Measurements from ENCODE around the gene NPLOC4.
A peak's percentile ranks its signal among the peaks of the same experiment; 100 is the strongest.

NPLOC4 gene

GRCh38 chr17:81552244-81553017, 84.5 kb downstream of the NPLOC4 start, which contains the start of gene FAAP100 (continued):
- TF ChIP-seq ZNF544 (tag by site-specific recombination; IDR thresholded peaks at IDR 0.05) (no peak), ZNF777 (tag by site-specific recombination; IDR thresholded peaks at IDR 0.05; ENCODE audit: borderline replicate concordance) (no peak), ZSCAN30 (tag by site-specific recombination; IDR thresholded peaks at IDR 0.05) (peak; percentile 61; the same call in 1 of the 2 replicates), OVOL3 (tag by site-specific recombination; IDR thresholded peaks at IDR 0.05) (no peak), ZBTB49 (tag by site-specific recombination; IDR thresholded peaks at IDR 0.05; ENCODE audit: low read depth) (no peak), ZNF362 (tag by site-specific recombination; IDR thresholded peaks at IDR 0.05) (no peak), ZSCAN5A (tag by site-specific recombination; IDR thresholded peaks at IDR 0.05) (0 out of 2 replicates have a peak, but pooled peaks have one; percentile 15), ZFP41 (tag by site-specific recombination; IDR thresholded peaks at IDR 0.05; ENCODE audit: borderline replicate concordance) (no peak), ZNF830 (tag by site-specific recombination; IDR thresholded peaks at IDR 0.05; ENCODE audit: low read depth) (no peak), ZNF645 (tag by site-specific recombination; IDR thresholded peaks at IDR 0.05) (no peak), ZNF175 (tag by site-specific recombination; IDR thresholded peaks at IDR 0.05) (no peak), ZNF571 (tag by site-specific recombination; IDR thresholded peaks at IDR 0.05) (no peak), ZFHX2 (tag by site-specific recombination; conservative IDR thresholded peaks at IDR 0.05) (peak; percentile 87), ZNF747 (tag by site-specific recombination; IDR thresholded peaks at IDR 0.05) (no peak), ZNF138 (tag by site-specific recombination; IDR thresholded peaks at IDR 0.05; ENCODE audit: borderline replicate concordance) (no peak), ZNF596 (tag by site-specific recombination; IDR thresholded peaks at IDR 0.05) (no peak), ZBTB44 (tag by site-specific recombination; IDR thresholded peaks at IDR 0.05) (no peak), ZNF146 (tag by site-specific recombination; IDR thresholded peaks at IDR 0.05) (no peak), GLI4 (tag by site-specific recombination; IDR thresholded peaks at IDR 0.05) (no peak), PBX3 (CRISPR knock-in tag; IDR thresholded peaks at IDR 0.05) (0 out of 2 replicates have a peak, but pooled peaks have one; percentile 25), ZNF114 (tag by site-specific recombination; IDR thresholded peaks at IDR 0.05) (no peak), MZF1 (tag by site-specific recombination; IDR thresholded peaks at IDR 0.05; ENCODE audit: borderline replicate concordance) (no peak), ZNF366 (tag by site-specific recombination; conservative IDR thresholded peaks at IDR 0.05) (0 out of 2 replicates have a peak, but pooled peaks have one; percentile 30), ZNF654 (tag by site-specific recombination; IDR thresholded peaks at IDR 0.05; ENCODE audit: low read depth) (no peak), ZNF843 (tag by site-specific recombination; IDR thresholded peaks at IDR 0.05) (no peak), SCRT2 (tag by site-specific recombination; IDR thresholded peaks at IDR 0.05) (no peak), ELK4 (IDR thresholded peaks at IDR 0.05; ENCODE audit: borderline replicate concordance, low read depth, low read length) (no peak), ZNF580 (tag by site-specific recombination; IDR thresholded peaks at IDR 0.05) (no peak), FEZF1 (tag by site-specific recombination; IDR thresholded peaks at IDR 0.05) (no peak), ZNF266 (tag by site-specific recombination; IDR thresholded peaks at IDR 0.05; ENCODE audit: low read depth) (no peak)

Measured in HEK293 (cell line).